ENCODE results near the gene METTL16. TPM values are rescaled to one million over a fixed set of nuclear protein-coding genes. Genes with fewer than 3 reads are reported as not detected.
A peak's percentile ranks its signal among the peaks of the same experiment; 100 is the strongest.

Gene METTL16
- total and polyA plus RNA-seq, 2 experiments from 2014 or later = 12.0 to 14.4 TPM

DNA sequence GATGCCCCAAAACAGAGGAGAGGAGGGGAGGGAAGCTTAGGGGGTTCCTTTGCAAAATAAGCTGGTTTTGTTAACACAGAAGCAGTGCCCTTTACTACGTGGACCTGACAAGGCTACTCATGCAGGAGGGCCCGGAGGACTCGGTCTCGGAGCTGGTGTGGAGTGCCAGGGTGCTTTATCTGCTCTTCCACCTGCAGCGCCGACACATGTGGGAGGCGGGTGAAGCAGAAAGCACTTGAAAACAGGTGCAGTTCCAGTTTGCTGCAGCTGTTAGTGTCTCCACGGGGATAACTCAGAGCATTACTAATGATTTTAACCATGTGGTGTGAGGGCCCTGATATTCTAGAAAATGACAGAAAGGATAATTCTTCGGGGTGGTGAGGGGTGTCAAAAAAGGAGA is 75.8 kb downstream of the METTL16 start:
- no peak overlapping the region for H3K27ac ChIP-seq
- H3F3A ChIP-seq (ENCODE audit: insufficient read depth) = peaks cover 9% of the 10 kb centered on the region
- no peak overlapping the region for H3K4me2 ChIP-seq (ENCODE audit: unreplicated experiment)
- no peaks in the 10 kb centered on the region for H3K9me3 ChIP-seq (ENCODE audit: low read depth)
- 0 out of 2 replicates have a peak, but pooled peaks cover 3% of the 10 kb centered on the region for H3K36me3 ChIP-seq (ENCODE audit: low read depth)
- H3K4me3 ChIP-seq = no peak overlapping the region
- no peaks in the 10 kb centered on the region for H3K9me2 ChIP-seq (ENCODE audit: insufficient read depth)
- H3K27me3 ChIP-seq (replicated peaks; ENCODE audit: insufficient read depth) = no peaks in the 10 kb centered on the region
- no peaks in the 10 kb centered on the region for H4K20me1 ChIP-seq (ENCODE audit: insufficient read depth)
- no peak for DNase-seq
- TF ChIP-seq EZH2 (IDR thresholded peaks at IDR 0.05; ENCODE audit: insufficient read depth, poor library complexity, severe bottlenecking) (no peak), EZH2phosphoT487 (IDR thresholded peaks at IDR 0.05; ENCODE audit: insufficient read depth, low read depth) (no peak)
- no peak overlapping the region for H2AFZ ChIP-seq
- no peaks in the 10 kb centered on the region for H3K79me2 ChIP-seq (ENCODE audit: insufficient read depth)
- no peaks in the 10 kb centered on the region; the same call in 1 of the 2 replicates for H3K4me1 ChIP-seq (ENCODE audit: insufficient read depth)
- H3K9ac ChIP-seq = no peak overlapping the region
- WGBS, 2 experiments (ENCODE audit: low coverage in 1 of 2, low lambda C conversion rate in 2 of 2, missing lambda C conversion rate in 2 of 2) = 80 to 82% methylated on average over 9 of the region's 9 CpGs
- in situ Hi-C loops (cut with MboI) = no loop called here

DNA sequence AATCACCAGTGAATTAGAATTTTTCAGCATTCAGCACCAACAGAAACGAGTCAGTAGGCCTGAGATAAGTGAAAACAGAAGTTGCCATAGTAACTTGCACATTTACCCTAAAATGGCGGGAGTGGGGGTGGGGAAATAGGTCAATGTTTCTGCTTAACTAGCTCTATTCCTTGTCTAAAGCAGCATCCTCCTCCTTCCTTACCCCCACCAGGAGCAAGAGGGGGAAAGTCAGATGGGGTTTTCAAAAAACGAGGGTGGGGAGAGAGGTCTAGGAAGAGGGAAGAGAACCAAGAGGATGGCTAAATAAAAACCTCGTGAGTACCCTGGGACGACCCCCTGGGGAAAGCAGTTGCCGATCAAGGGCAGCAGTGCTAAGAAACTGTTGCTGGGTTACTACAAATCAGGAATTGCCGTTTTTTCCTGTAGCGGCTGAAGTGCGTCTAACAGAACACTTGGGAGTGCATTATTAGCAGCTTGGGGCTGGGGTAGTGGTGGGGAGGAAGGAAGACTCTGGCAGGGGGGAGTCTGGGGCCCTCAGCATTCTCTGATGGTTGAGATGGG is 76.4 kb downstream of the METTL16 start:
- TF ChIP-seq EZH2phosphoT487 (IDR thresholded peaks at IDR 0.05; ENCODE audit: insufficient read depth, low read depth) (no peak), EZH2 (IDR thresholded peaks at IDR 0.05; ENCODE audit: insufficient read depth, poor library complexity, severe bottlenecking) (no peak)
- Histone ChIP-seq H3K36me3 (ENCODE audit: low read depth) (no peaks in the 10 kb centered on the region), H3K4me3 (no peak overlapping the region), H2AFZ (no peak overlapping the region), H3K27ac (peak overlapping the region; percentile 43), H3K4me1 (ENCODE audit: insufficient read depth) (no peaks in the 10 kb centered on the region; the same call in 1 of the 2 replicates), H4K20me1 (ENCODE audit: insufficient read depth) (no peaks in the 10 kb centered on the region), H3K4me2 (ENCODE audit: unreplicated experiment) (no peak overlapping the region), H3K27me3 (replicated peaks; ENCODE audit: insufficient read depth) (no peaks in the 10 kb centered on the region), H3K9me2 (ENCODE audit: insufficient read depth) (no peaks in the 10 kb centered on the region), H3K9me3 (ENCODE audit: low read depth) (no peaks in the 10 kb centered on the region), H3K9ac (peak overlapping the region; percentile 23; the same call in 1 of the 2 replicates), H3K79me2 (ENCODE audit: insufficient read depth) (no peaks in the 10 kb centered on the region), H3F3A (ENCODE audit: insufficient read depth) (peaks cover 9% of the 10 kb centered on the region)
- in situ Hi-C loops (cut with MboI) = no loop called here
- DNase-seq = peak; percentile 64
- 26 to 27% methylated on average over 9 of the region's 9 CpGs for WGBS, 2 experiments (ENCODE audit: low coverage in 1 of 2, low lambda C conversion rate in 2 of 2, missing lambda C conversion rate in 2 of 2)

- no peaks in the 10 kb centered on the region for H3K9me3 ChIP-seq (ENCODE audit: low read depth)
- no peak overlapping the region for H3K9ac ChIP-seq
- in situ Hi-C loops (cut with MboI) = no loop called here
- peak; percentile 65 for DNase-seq
- H3F3A ChIP-seq (ENCODE audit: insufficient read depth) = peaks cover 9% of the 10 kb centered on the region
- no peak overlapping the region for H3K27ac ChIP-seq
- H3K36me3 ChIP-seq (ENCODE audit: low read depth) = no peaks in the 10 kb centered on the region
- H3K4me3 ChIP-seq = no peak overlapping the region
- TF ChIP-seq EZH2 (IDR thresholded peaks at IDR 0.05; ENCODE audit: insufficient read depth, poor library complexity, severe bottlenecking) (no peak), EZH2phosphoT487 (IDR thresholded peaks at IDR 0.05; ENCODE audit: insufficient read depth, low read depth) (no peak)
- H3K9me2 ChIP-seq (ENCODE audit: insufficient read depth) = no peaks in the 10 kb centered on the region
- no peak overlapping the region for H2AFZ ChIP-seq
- no peak overlapping the region for H3K4me2 ChIP-seq (ENCODE audit: unreplicated experiment)
- no peaks in the 10 kb centered on the region for H4K20me1 ChIP-seq (ENCODE audit: insufficient read depth)
- no peaks in the 10 kb centered on the region for H3K79me2 ChIP-seq (ENCODE audit: insufficient read depth)
- H3K27me3 ChIP-seq (replicated peaks; ENCODE audit: insufficient read depth) = no peaks in the 10 kb centered on the region
- no peaks in the 10 kb centered on the region for H3K4me1 ChIP-seq (ENCODE audit: insufficient read depth)
- 51 to 60% methylated on average over 11 of the region's 11 CpGs for WGBS, 2 experiments (ENCODE audit: low coverage in 1 of 2, low lambda C conversion rate in 2 of 2, missing lambda C conversion rate in 2 of 2)
Observed at GRCh38 chr17:2433696-2434095, 78.0 kb downstream of the METTL16 start.

- no peak for DNase-seq
- TF ChIP-seq EZH2phosphoT487 (IDR thresholded peaks at IDR 0.05; ENCODE audit: insufficient read depth, low read depth) = no peak
- TF ChIP-seq EZH2 (IDR thresholded peaks at IDR 0.05; ENCODE audit: insufficient read depth, poor library complexity, severe bottlenecking) = no peak
- no peak overlapping the region for H3K9ac ChIP-seq
- H3K9me2 ChIP-seq (ENCODE audit: insufficient read depth) = no peaks in the 10 kb centered on the region
- no peak overlapping the region for H3K4me3 ChIP-seq
- no peaks in the 10 kb centered on the region; the same call in 1 of the 2 replicates for H3F3A ChIP-seq (ENCODE audit: insufficient read depth)
- H4K20me1 ChIP-seq (ENCODE audit: insufficient read depth) = no peaks in the 10 kb centered on the region
- H3K4me1 ChIP-seq (ENCODE audit: insufficient read depth) = no peaks in the 10 kb centered on the region
- H3K27me3 ChIP-seq (replicated peaks; ENCODE audit: insufficient read depth) = no peaks in the 10 kb centered on the region
- WGBS, 2 experiments (ENCODE audit: low coverage in 1 of 2, low lambda C conversion rate in 2 of 2, missing lambda C conversion rate in 2 of 2) = 95 to 98% methylated on average over 1 of the region's 1 CpG
- no peaks in the 10 kb centered on the region for H3K36me3 ChIP-seq (ENCODE audit: low read depth)
- H3K4me2 ChIP-seq (ENCODE audit: unreplicated experiment) = no peak overlapping the region
- in situ Hi-C loops (cut with MboI) = no loop called here
- H3K79me2 ChIP-seq (ENCODE audit: insufficient read depth) = no peaks in the 10 kb centered on the region
- H2AFZ ChIP-seq = no peak overlapping the region
- H3K9me3 ChIP-seq (ENCODE audit: low read depth) = no peaks in the 10 kb centered on the region
- no peak overlapping the region for H3K27ac ChIP-seq
Observed at GRCh38 chr17:2427910-2428309, 83.8 kb downstream of the METTL16 start.
